CD4-positive, alpha-beta T cell treated with Interferon alpha-2 for 1 hour (primary cell): ENCODE measurements around the gene GNG7.

Experiments
- DNase-seq, 2 donors: peaks; one replicate each; pipeline ENCODE4 v3.0.0-alpha.2; 2020 to 2022

GNG7 gene

DNA sequence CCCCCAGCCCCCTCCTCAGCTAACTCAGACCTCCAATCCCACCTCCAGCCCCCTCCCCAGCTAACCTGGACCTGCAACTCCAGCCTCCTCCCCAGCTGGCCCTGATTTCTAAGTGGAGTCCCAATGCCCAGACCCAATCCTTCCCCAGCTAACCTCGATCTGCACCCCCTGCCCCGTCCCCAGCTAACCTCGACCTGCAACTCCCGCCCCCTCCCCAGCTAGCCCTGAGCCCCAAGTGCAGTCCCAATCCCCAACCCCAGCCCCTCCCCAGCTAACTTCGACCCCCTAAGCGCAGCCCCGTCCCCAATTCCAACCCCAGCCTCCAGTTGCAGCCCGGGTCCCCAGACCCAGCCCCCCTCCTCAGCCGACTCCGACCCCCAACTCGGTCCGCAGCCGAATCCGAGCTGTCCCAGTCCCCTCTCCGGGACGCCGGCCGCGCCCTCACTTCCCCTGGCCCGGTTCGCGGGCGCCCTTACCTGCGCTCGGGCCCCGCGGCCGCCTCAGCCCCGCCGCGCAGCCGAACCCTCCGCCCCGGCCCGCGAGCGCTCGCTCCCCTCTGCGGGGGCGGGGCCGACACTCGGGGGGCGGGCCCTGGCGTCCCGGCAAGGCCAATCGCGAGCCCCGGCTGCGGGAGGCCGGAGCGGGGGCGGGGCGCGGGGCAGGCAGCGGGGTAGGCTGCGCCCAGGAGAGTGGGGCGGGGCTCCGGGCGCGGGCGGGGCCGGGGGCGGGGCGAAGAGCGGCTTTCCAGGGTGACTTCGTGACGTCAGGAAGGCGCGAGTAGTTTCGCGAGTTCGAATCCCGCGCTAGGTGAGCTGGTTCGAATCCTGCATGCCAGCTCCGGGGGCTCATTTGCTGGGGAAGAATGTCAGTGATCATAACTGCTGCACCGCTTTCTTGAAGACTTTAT lies at the start of gene GNG7:
TSS of gene GNG7 (minus strand) at position 525 of the 907 bp plus-strand sequence. CDS start 182,006 bp downstream, outside the sequence.
- peak; percentile 95 to 96 for DNase-seq

DNA sequence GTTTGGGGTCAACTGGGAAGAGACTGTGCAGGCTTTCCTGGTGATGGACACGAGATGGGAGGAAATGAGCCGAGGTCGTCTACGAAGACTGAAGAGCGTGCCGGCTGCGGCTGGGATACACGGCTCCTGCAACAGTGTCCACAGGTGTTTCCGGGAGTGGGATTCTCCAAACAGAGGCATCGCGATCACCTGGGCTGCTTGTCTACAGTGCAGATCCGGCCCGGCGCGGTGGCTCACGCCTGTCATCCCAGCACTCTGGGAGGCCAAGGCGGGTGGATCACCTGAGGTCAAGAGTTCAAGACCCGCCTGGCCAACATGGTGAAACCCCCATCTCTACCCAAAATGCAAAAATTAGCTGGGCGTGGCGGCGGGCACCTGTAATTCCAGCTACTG lies 48.9 kb upstream of the GNG7 start:
- DNase-seq, result no peak

DNA sequence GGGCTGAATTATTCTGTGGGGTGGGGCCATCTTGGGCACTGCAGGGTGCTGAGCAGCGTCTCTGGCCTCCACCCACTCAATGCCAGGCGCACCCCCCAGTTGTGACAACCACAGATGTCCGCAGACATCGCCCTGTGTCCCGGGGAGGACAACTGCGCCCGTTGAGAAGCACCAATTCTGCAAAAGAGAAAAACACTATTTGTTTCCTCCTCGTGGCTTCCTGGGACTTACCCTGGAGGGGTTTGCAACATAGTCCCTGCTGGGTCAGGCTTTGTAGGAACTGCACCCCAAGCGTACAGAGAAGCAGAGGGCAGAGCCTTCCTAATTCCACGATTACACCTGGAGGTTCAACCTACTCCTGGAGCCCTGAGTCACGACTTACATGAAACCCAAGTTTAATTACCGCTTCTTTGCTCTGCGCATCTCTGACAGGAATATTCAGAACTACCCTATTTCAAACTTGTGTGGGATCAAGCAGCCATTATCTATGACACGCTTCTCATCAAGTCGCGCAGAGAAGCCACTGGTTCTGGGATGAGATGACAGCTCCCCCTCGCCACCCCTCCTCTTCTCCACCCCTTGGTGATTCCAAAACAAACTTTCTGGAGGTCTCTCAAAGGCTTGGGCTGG lies 48.4 kb upstream of the GNG7 start:
- DNase-seq, result no peak

DNA sequence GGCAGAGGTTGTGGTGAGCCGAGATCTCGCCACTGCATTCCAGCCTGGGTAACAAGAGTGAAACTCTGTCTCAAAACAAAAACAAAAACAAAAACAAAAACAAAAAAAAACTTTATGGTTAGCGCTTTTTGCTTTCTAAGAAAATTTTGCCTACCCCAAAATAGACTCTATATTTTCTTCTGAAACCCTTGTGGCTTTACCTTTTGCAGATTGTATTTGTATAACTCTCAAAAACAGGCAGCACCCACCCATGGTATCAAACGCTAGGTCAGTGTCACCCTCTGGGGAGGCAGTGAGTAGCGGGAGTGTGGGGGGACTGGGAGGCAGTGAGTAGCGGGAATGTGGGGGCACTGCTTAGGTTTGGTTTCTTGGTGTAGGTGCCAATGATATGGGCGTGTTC lies 44.9 kb upstream of the GNG7 start:
- no peak for DNase-seq

DNA sequence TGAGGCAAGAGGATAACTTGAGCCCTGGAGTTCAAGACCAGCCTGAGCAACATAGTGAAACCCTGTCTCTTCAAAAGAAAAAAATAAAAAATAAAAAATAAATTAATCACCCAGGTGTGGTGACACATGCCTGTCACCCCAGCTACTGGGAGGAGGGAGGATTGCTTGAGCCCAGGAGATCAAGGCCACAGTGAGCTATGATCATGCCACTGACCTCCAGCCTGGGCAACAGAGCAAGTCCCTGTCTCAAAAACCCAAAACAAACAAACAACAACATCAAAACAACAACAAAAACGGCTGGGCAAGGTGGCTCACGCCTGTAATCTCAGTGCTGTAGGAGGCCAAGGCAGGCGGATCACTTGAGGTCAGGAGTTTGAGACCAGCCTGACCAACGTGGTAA lies 41.6 kb upstream of the GNG7 start:
- DNase-seq, result no peak

DNA sequence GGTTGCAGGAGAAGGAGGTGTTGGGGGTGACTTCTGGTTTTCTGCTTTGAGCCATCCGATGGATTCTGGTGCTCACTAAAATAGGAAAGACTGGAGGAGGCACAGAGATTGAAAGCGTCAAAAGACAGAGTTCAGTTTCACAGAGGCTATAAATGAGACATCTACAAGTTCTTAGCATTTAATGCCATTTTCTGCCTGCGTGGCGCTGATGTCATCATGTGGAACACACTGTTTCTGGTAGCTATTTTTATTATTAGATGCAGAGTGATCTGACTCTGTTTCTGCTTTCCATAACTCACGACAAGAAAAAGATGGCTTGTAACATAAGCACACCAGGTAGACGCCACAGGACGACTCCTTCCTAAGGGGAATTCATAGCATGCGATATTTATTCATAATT lies 40.6 kb upstream of the GNG7 start:
- DNase-seq, result no peak

GRCh38 chr19:2740314-2740656 lies 37.8 kb upstream of the GNG7 start:
- DNase-seq, result no peak

DNA sequence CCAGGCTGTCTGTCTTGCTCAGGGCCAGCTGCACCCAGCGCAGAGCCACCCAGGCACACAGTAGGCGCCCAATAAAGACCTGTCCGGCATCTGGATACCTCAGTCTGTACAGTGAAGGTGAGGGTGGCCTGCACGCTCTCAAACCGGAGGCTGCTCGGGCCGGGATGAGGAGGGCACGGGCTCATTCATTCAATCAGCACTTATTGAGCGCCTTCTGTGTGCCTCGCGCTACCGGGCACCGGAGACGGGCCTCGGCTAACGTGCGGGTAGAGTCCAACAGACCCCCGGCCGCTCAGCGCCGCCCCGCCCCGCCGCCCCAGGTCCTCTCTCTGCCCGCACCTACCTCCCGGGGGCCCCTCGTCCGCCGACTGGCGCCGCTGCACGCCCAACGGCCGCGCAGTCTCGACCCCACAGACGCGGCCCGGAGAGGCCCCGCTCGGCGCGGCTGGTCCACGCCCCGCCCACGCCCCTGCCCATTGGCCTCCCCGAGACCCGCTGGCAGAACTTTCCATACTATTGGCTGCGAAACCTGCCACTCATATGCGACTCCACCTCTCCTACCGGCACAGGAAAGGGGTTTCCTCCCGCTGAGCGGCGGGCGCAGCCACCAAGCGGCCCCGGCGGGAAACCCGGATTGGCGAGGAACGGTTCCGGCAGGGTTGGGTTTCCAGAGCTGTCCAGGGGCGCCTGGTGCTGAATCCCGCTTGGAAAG lies 37.3 kb upstream of the GNG7 start, which contains the start of gene SLC39A3:
TSS of gene SLC39A3 (minus strand) at position 416 of the 712 bp plus-strand sequence. CDS start 2,760 bp downstream, outside the sequence.
- peak; percentile 98 to 100 for DNase-seq

- DNase-seq, result no peak
Measured at GRCh38 chr19:2736550-2737190, 34.2 kb upstream of the GNG7 start.

GRCh38 chr19:2735374-2735773 lies 32.9 kb upstream of the GNG7 start:
- DNase-seq, result no peak

- DNase-seq, result no peak
Measured at GRCh38 chr19:2734589-2735288, 32.2 kb upstream of the GNG7 start.

GRCh38 chr19:2733930-2734588 lies 31.6 kb upstream of the GNG7 start:
- DNase-seq, result no peak

DNA sequence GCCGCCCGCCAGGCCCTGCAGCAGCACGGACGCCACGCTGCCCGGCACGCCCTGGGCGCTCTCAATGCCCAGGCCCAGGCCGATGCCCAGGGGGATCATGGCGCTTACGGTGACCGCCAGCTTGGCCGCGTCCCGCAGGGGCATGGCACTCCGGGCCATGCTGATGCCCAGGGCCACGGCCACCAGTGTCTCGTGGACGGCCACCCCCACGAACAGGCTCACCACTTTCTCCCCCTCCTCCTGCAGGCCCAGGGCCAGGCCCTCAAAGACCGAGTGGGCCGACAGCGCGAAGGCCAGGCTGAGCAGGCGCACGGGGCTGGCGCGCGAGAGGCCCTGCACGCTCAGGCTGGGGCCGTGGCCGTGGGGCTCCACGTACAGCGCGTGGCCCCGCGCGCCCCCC lies 30.4 kb upstream of the GNG7 start:
- no peak for DNase-seq

- no peak for DNase-seq
Measured at GRCh38 chr19:2732157-2732725, 29.7 kb upstream of the GNG7 start.

DNA sequence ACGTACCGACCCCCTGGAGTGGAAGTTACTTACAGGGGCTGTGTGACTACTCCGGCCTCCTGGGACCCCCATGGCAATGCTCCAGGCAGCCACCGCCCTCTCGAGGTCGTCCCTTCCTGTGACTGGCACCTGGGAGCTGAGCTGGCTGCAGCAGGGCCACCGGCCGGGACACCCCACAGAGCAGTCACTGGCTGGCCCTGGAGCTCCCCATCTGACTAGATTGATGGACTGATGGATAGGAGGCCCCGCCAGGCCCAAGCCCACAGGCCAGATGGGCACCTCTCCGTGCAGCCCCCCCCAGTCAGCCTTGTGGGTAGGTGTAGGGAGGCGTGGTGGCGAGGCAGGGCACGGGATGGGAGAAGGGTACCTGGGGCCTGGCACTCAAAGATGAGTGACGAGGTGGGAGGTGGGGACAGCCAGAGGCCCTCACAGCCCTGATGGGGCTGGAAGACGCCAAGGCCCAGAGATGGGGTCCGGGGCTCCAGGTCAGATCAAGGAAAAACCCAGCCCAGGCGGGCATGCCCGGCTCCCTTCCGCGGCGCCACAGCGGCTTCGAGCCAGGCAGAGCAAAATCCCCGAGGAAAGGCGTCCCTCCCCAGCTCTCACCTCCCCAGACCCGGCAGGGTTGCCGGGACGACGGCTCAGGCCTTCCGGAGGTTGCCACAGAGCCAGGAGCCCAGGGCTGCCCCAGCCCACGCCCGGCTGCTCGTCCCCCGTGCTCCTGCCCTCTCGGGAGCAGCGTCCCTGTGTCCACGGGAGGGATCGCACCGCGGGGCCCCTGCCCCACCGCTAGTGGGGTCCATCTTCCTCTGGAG lies 28.9 kb upstream of the GNG7 start:
- no peak for DNase-seq

DNA sequence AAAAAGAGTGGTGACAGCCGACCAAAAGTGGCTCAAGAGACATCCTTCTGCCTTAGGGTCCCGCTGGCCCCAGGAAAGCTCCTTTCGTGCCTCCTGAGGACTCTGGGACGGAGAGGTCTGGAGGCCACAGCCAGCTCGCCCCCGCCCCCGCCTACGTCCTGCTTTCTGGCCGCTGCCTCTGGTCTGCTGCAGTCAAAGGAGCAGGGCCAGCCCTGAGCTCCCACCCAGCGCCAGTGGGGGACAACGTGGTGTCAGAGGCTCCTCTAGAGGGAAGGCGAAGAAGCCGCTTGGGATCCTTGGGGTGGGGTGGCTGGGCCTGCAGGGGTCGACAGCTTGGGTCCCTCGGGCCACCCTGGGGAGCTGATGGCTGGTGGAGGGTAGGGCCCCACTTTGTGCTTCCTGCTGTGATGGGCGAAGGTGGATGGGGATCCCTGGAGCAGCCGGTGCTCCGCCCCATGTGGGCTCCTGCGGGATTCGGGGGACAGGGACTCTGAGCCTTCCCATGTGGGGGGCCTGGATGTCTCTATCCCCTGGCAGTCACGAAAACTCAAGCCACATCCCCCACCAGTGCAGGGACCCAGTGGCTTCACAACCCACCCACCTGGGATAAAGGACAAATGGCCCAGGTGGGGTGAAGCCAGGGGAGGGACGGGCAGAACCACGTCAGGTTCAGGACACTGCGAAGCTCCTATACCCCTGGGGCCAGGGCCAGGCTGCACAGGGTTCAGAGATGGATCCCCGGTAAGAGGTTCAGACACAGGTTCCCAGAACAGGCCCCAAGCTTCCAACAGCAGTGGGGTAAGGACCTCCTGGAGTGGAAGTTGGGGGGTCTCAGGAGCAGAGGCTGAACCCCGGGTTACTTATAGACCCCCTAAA lies 27.7 kb upstream of the GNG7 start:
- DNase-seq, result no peak

DNA sequence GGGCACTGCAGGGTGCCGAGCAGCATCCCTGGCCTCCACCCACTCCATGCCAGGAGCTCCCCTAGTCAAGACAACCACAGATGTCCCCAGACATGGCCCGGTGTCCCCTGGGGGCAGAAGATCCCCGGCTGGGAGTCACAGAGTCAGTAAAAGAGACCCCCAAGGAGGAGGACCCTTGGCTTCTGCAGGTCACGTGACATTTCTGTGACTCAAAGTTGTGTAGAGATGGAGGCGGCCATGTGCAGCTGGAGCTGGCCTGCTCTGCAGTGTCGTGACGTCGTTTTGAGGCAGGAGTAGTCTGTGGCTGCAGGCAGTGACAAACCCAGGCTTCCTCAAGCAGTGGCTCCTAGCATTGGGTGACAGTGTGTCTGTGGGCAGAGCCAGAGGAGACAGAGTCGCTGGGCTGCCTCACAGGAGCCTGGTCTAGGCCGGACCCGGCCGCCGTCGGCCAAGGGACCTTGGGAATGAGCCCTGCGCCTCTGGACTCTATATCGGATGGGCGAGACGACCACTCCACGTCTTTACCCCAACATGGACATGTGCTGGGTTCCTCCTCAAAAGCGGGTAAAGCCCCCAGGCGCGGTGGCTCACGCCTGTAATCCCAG lies 26.4 kb upstream of the GNG7 start:
- no peak for DNase-seq

DNA sequence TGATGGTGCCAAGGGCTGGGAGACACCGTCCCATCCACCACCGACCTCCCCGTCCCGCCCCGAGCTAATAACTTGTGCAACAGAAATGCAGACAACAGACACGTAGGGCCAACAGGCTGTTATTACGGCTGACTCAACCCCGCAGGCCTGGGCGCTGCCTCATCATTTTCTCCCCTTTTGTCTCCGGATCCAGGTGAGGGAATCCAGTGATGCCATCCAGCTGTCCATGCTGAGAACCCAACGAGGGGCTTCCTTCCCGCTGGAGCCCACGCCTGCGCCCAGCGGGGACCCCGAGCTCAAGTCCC lies 25.1 kb upstream of the GNG7 start:
- DNase-seq, result no peak

DNA sequence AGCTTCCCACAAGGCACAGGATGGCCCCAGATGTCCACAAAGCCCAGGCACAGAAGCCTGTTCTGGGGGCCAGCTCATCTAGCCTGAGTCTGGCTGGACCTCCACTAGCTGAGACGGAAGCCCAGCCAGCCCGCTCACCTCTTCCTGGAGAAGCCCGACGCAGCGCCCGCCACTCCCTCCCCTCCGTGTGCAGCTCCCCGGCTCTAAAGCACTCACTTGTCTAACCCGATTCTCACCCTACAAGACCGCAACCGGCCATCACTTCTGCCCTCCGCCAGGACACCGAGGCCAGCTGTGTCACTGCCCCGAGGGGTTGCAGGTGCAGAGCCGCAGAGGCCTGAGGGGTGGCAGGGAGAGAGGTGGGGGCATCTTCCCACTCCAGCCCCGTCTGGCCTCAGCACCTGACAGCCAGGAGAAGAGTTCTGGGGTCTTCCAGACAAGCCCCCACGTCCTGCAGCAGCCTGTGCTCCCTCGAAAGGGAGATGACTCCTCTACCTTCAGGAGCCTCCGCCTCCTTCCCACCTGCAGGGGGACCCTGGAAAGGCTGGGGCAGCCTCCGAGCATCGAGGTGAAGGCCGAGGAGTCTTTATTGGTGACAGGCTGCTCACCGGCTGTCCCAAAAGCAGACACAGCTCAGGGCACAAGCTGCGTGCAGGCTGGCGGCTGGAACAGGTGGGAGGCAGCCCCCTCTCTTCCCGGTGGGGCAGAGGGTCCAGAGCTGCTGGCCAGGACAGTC lies 24.6 kb upstream of the GNG7 start:
- no peak for DNase-seq
